A549 (cell line): ENCODE data around the gene RECK. TPM values are rescaled to one million over a fixed set of nuclear protein-coding genes. Genes with fewer than 3 reads are reported as not detected.
A peak's percentile ranks its signal among the peaks of the same experiment; 100 is the strongest.

Experiments
- ATAC-seq, 2 experiments: fragments of 200-7000 bp in 1 of 2; fragments of >200 bp in 1 of 2; cut with Nextera tagmentation in 1 of 2; cut with Tn5 transposase in 1 of 2; 3 replicates each; pipeline versions ENCODE4 v1.8.0 to v1.9.1; 2018 to 2020; ENCODE audit warnings: mild to moderate bottlenecking in 1 of 2, moderate library complexity in 1 of 2
- CTCF ChIA-PET: fragments of 300-600 bp; sonication (Branson Sonifier 250); formaldehyde crosslinking; extraction: SDS; loops from one replicate; lab custom pipeline; 2021; ENCODE audit warnings: antibody characterized with exemption, inconsistent platforms; lab: Yijun Ruan, JAX
- POLR2A ChIA-PET: fragments of 350-600 bp; formaldehyde crosslinking; extraction: SDS; loops from one replicate; lab custom pipeline; 2021; ENCODE audit warnings: antibody characterized with exemption, inconsistent platforms; lab: Yijun Ruan, JAX
- DNase-seq, 2 experiments: peaks; one replicate each; pipeline versions ENCODE4 v3.0.0 to v3.0.0-alpha.2; 2011 to 2016; ENCODE audit warnings: low read depth in 1 of 2, low spot score in 1 of 2
- FAIRE-seq: peaks from 2 replicates; lab custom pipeline; 2011; peaks lifted over from hg19 to GRCh38; lab: Jason Lieb, UNC
- H3K27ac ChIP-seq, 2 experiments: fragments of >200 bp; sonication (Bioruptor Twin); formaldehyde crosslinking; 3 replicates each; pipeline ENCODE4 v1.5.1; 2016 to 2017
- H3K4me1 ChIP-seq: fragments of >200 bp; sonication (Bioruptor Twin); formaldehyde crosslinking; 3 replicates; pipeline ENCODE4 v1.6.1; 2016
- H3K4me2 ChIP-seq: fragments of >200 bp; sonication (Bioruptor Twin); formaldehyde crosslinking; 3 replicates; pipeline ENCODE4 v1.6.1; 2016
- H3K4me3 ChIP-seq: fragments of >200 bp; sonication (Bioruptor Twin); formaldehyde crosslinking; 3 replicates; pipeline ENCODE4 v1.5.1; 2016
- H3K9me3 ChIP-seq: fragments of >200 bp; sonication (Bioruptor Twin); formaldehyde crosslinking; 3 replicates; pipeline ENCODE4 v1.6.1; 2016
- CBX8 ChIP-seq: fragments of 200-600 bp; sonication (generic); IDR thresholded peaks from 2 replicates; pipeline ENCODE4 v1.6.1; 2016
- CEBPB ChIP-seq, 2 experiments: fragments of >200 bp in 1 of 2; sonication (Bioruptor Twin) in 1 of 2; formaldehyde crosslinking in 1 of 2; IDR thresholded peaks; 2 replicates each; pipeline ENCODE4 v1.6.1; 2012 to 2016
- CHD2 ChIP-seq: fragments of 150-350 bp; IDR thresholded peaks from 2 replicates; pipeline ENCODE4 v1.6.1; 2014; ENCODE audit warnings: low read length; ENCODE audit not compliant: partially characterized antibody
- EP300 ChIP-seq, 2 experiments: fragments of >200 bp; sonication (Bioruptor Twin); formaldehyde crosslinking; IDR thresholded peaks; 2 replicates in 1 of 2; 3 replicates in 1 of 2; pipeline ENCODE4 v1.6.1; 2016 to 2017
- FOSB ChIP-seq: fragments of 250-450 bp; sonication (Bioruptor Pico); IDR thresholded peaks from 2 replicates; pipeline ENCODE4 v1.5.0; 2020; ENCODE audit warnings: mild to moderate bottlenecking, moderate library complexity
- HDAC2 ChIP-seq: fragments of 200-600 bp; sonication (generic); IDR thresholded peaks from 2 replicates; pipeline ENCODE4 v1.6.1; 2016
- HMGXB4 ChIP-seq: fragments of 250-450 bp; sonication (Bioruptor Pico); IDR thresholded peaks from 2 replicates; pipeline ENCODE4 v1.5.0; 2021; ENCODE audit warnings: mild to moderate bottlenecking, moderate library complexity, borderline replicate concordance
- HOXB5 ChIP-seq: fragments of 250-450 bp; sonication (Bioruptor Pico); IDR thresholded peaks from 2 replicates; pipeline ENCODE4 v1.5.0; 2020; ENCODE audit warnings: mild to moderate bottlenecking, moderate library complexity
- KDM5A ChIP-seq: fragments of 200-600 bp; sonication (generic); IDR thresholded peaks from 2 replicates; pipeline ENCODE4 v1.6.1; 2016; ENCODE audit warnings: antibody characterized with exemption, mild to moderate bottlenecking
- PHF8 ChIP-seq: fragments of 200-600 bp; sonication (generic); IDR thresholded peaks from 2 replicates; pipeline ENCODE4 v1.6.1; 2016; ENCODE audit warnings: low read depth, mild to moderate bottlenecking, antibody characterized with exemption, moderate library complexity, borderline replicate concordance
- RAD21 ChIP-seq, 2 experiments: fragments of >200 bp in 1 of 2; sonication (Bioruptor Twin) in 1 of 2; formaldehyde crosslinking in 1 of 2; IDR thresholded peaks in 1 of 2; conservative IDR thresholded peaks in 1 of 2; 2 replicates in 1 of 2; 3 replicates in 1 of 2; pipeline ENCODE4 v1.6.1; 2012 to 2018; ENCODE audit warnings: inconsistent platforms in 1 of 2
- SMC3 ChIP-seq: fragments of >200 bp; sonication (Bioruptor Twin); formaldehyde crosslinking; IDR thresholded peaks from 3 replicates; pipeline ENCODE4 v1.6.1; 2018; ENCODE audit warnings: inconsistent platforms
- TFCP2L1 ChIP-seq: fragments of 250-450 bp; sonication (Bioruptor Pico); IDR thresholded peaks from 2 replicates; pipeline ENCODE4 v1.5.0; 2021; ENCODE audit warnings: mild to moderate bottlenecking
- ZFP36 ChIP-seq: fragments of 450-650 bp; IDR thresholded peaks from 2 replicates; pipeline ENCODE4 v1.6.1; 2014; ENCODE audit warnings: borderline replicate concordance; ENCODE audit not compliant: partially characterized antibody
- ZNF302 ChIP-seq: fragments of 250-450 bp; sonication (Bioruptor Pico); IDR thresholded peaks from 2 replicates; pipeline ENCODE4 v1.9.0; 2021; ENCODE audit warnings: inconsistent platforms, mild to moderate bottlenecking, moderate library complexity
- WGBS: methylation state at CpG from one replicate; pipeline ENCODE4 v1.1.6; 2017; ENCODE audit errors: missing lambda C conversion rate; 5-methylcytosine and 5-hydroxymethylcytosine counted together
- polyA plus RNA-seq, 4 experiments: library from polyadenylated mRNA; depleted of rRNA in 3 of 4; stranded (reverse); fragments of >200 nt; fragmentation: RNase III in 1 of 4; extraction: RNeasy Plus Mini Kit Qiagen cat#74134 plus additional on column Dnase treatment in 1 of 4; gene quantifications; 2 replicates in 3 of 4; 3 replicates in 1 of 4; pipeline ENCODE4 v1.2.3, GENCODE V29; 2011 to 2017
- TF ChIP-seq, protein P1 (sequence below): fragments of 250-450 bp; sonication (Bioruptor Pico); IDR thresholded peaks from 2 replicates; pipeline ENCODE4 v1.5.0; 2020; ENCODE audit warnings: low read depth, mild to moderate bottlenecking, moderate library complexity
- TF ChIP-seq, protein P2 (sequence below): fragments of >200 bp; sonication (Bioruptor Twin); formaldehyde crosslinking; IDR thresholded peaks from 3 replicates; pipeline ENCODE4 v1.5.1; 2016
- TF ChIP-seq, protein P3 (sequence below): IDR thresholded peaks from 2 replicates; pipeline ENCODE4 v1.6.1; 2012
- TF ChIP-seq, protein P4 (sequence below): fragments of >200 bp; sonication (Bioruptor Twin); formaldehyde crosslinking; IDR thresholded peaks from 3 replicates; pipeline ENCODE4 v1.6.1; 2016
- TF ChIP-seq, protein P5 (sequence below): fragments of 450-650 bp; IDR thresholded peaks from 2 replicates; pipeline ENCODE4 v1.6.1; 2014; ENCODE audit warnings: antibody characterized with exemption

Gene RECK
- polyA plus RNA-seq, 2 of the 4 experiments (the other 2 are of a cell fraction): 5.0 to 8.7 TPM

DNA sequence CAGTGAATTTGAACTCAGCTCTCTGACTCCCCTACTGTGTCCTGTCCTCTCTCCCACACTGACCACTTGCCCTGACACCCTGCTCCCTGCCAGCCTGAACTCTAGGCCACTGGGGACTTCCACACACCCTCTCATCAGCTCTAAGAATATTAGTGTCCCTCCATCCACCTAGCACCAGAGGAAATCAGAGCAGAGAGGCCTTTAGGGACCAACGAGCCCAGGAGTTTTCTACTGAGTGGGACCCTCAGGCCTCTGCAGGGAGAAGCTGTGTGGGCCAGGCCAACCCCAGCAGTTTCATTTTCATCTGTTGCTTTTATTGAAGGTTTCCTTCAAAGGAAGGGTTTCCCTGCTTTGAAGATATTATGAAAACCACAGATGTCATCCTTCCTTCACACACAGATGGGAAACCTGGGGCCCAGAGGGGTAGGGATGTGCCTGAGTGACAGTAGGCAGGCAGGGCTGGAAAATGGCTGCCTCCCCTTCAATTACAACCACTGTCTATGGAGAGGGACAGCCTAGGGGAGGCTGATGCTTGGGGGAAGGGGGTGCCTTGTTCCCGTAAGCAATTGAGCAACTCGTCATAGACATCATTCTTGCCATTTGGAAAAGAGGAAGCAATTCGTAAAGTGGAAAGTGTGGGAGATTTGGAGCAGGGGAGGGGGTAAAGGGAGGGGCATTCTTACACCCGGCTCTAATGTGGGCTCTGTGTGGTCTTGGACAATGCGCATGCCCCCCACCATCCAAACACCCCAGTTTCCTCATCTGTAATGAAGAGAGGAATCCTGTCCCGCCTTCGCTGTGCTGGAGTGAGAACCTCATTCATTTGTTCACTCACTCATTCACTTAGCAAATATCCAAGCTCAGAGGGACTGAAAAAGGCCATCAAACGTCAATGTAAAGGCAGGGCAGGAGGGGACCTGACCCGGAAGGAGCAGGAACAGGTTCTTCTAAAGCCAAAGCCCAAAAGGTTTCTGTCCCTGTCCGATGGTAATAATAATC lies 103.7 kb downstream of the RECK start (continued):
- TF ChIP-seq, protein P1, sequence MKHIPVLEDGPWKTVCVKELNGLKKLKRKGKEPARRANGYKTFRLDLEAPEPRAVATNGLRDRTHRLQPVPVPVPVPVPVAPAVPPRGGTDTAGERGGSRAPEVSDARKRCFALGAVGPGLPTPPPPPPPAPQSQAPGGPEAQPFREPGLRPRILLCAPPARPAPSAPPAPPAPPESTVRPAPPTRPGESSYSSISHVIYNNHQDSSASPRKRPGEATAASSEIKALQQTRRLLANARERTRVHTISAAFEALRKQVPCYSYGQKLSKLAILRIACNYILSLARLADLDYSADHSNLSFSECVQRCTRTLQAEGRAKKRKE (CRISPR knock-in tag): no peak
- TF ChIP-seq FOSB (CRISPR knock-in tag) (no peak), CBX8 (no peak)
- TF ChIP-seq, protein P2, sequence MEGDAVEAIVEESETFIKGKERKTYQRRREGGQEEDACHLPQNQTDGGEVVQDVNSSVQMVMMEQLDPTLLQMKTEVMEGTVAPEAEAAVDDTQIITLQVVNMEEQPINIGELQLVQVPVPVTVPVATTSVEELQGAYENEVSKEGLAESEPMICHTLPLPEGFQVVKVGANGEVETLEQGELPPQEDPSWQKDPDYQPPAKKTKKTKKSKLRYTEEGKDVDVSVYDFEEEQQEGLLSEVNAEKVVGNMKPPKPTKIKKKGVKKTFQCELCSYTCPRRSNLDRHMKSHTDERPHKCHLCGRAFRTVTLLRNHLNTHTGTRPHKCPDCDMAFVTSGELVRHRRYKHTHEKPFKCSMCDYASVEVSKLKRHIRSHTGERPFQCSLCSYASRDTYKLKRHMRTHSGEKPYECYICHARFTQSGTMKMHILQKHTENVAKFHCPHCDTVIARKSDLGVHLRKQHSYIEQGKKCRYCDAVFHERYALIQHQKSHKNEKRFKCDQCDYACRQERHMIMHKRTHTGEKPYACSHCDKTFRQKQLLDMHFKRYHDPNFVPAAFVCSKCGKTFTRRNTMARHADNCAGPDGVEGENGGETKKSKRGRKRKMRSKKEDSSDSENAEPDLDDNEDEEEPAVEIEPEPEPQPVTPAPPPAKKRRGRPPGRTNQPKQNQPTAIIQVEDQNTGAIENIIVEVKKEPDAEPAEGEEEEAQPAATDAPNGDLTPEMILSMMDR: no peak

DNA sequence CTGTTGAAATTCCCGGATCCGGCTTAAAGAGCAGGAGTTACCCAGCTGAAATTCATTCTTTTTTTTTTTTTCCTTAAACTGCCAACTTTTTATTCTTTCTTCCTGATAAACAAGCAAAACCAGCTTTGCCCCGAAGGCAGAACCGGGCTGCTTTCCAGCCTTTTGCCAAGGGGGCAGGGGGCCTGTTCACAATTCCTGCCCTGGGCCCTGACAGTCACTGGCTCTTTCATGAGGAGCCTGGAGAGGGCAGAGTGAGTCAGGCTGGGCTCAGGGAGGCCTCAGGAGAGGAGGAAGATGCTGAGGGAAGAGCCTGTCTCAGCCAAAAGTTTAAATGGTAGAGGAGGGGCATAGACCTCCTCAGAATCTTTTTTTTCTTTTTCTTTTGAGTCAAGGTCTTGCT lies 104.6 kb downstream of the RECK start:
- ATAC-seq (peak; percentile 64 to 66; a peak in 5 of 6 replicates), DNase-seq (peak in 1 of 2 experiments; percentile 30), FAIRE-seq (no peak)
- Histone ChIP-seq H3K27ac (no peak overlapping the region), H3K4me3 (no peak overlapping the region), H3K4me2 (no peak overlapping the region)
- WGBS: 54% methylated on average over 4 of the region's 4 CpGs
- POLR2A ChIA-PET: no interaction called here
- TF ChIP-seq HDAC2: no peak
- no peak for TF ChIP-seq KDM5A
- no peak for TF ChIP-seq EP300 (IDR thresholded peaks at IDR 0.05)
- TF ChIP-seq ZFP36: no peak
- TF ChIP-seq PHF8: no peak
- TF ChIP-seq RAD21 (conservative IDR thresholded peaks at IDR 0.05 in 1 of 2, IDR thresholded peaks at IDR 0.05 in 1 of 2): peak; percentile 50 to 60; a peak in 4 of 5 replicates
- TF ChIP-seq, protein P3, sequence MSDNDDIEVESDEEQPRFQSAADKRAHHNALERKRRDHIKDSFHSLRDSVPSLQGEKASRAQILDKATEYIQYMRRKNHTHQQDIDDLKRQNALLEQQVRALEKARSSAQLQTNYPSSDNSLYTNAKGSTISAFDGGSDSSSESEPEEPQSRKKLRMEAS: no peak
- no peak for TF ChIP-seq CEBPB (IDR thresholded peaks at IDR 0.05)
- TF ChIP-seq, protein P2: peak; percentile 24
- peak; percentile 56 for TF ChIP-seq SMC3
- TF ChIP-seq CHD2: no peak
- no peak for TF ChIP-seq TFCP2L1 (CRISPR knock-in tag)
- TF ChIP-seq, protein P4, sequence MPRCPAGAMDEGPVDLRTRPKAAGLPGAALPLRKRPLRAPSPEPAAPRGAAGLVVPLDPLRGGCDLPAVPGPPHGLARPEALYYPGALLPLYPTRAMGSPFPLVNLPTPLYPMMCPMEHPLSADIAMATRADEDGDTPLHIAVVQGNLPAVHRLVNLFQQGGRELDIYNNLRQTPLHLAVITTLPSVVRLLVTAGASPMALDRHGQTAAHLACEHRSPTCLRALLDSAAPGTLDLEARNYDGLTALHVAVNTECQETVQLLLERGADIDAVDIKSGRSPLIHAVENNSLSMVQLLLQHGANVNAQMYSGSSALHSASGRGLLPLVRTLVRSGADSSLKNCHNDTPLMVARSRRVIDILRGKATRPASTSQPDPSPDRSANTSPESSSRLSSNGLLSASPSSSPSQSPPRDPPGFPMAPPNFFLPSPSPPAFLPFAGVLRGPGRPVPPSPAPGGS: no peak
- TF ChIP-seq, protein P5, sequence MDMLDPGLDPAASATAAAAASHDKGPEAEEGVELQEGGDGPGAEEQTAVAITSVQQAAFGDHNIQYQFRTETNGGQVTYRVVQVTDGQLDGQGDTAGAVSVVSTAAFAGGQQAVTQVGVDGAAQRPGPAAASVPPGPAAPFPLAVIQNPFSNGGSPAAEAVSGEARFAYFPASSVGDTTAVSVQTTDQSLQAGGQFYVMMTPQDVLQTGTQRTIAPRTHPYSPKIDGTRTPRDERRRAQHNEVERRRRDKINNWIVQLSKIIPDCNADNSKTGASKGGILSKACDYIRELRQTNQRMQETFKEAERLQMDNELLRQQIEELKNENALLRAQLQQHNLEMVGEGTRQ: no peak
- no peak for TF ChIP-seq HMGXB4 (CRISPR knock-in tag)
- no peak for TF ChIP-seq ZNF302
- TF ChIP-seq HOXB5 (CRISPR knock-in tag): no peak
- TF ChIP-seq, all 56 proteins: peak for 3
- CTCF ChIA-PET: interaction anchor here (0.6 to 9.9 kb wide), 20 partner anchors 8 to 187 kb away, joined by 3 to 176 read pairs (median 4); partner anchors contain the start of gene CCIN
- Histone ChIP-seq H3K9me3 (peaks cover 12% of the 10 kb centered on the region; the same call in 2 of the 3 replicates), H3K4me1 (peaks cover 12% of the 10 kb centered on the region; the same call in 1 of the 3 replicates)
